Fibroblast of lung (primary cell): ENCODE measurements around the gene SIDT2. TPM values are rescaled to one million over a fixed set of nuclear protein-coding genes. Genes with fewer than 3 reads are reported as not detected.

Source experiments
- DNase-seq, 2 donors: peaks; one replicate each; pipeline versions ENCODE4 v3.0.0 to v3.0.0-alpha.2; 2010; ENCODE audit warnings: low read depth in 2 of 2
- H2AFZ ChIP-seq: 2 replicates; pipeline ENCODE4 v1.5.1; 2012; ENCODE audit warnings: low read length, control low read depth, inconsistent platforms
- H3K27ac ChIP-seq: 2 replicates; pipeline ENCODE4 v1.5.1; 2011; ENCODE audit warnings: low read length, control low read depth; ENCODE audit not compliant: insufficient read depth
- H3K27me3 ChIP-seq: 2 replicates; pipeline ENCODE4 v1.5.1; 2011; ENCODE audit warnings: mild to moderate bottlenecking, low read length; ENCODE audit not compliant: control insufficient read depth, insufficient read depth
- H3K36me3 ChIP-seq: 2 replicates; pipeline ENCODE4 v1.5.1; 2011; ENCODE audit warnings: low read length; ENCODE audit not compliant: control insufficient read depth, insufficient read depth
- H3K4me1 ChIP-seq: 2 replicates; pipeline ENCODE4 v1.5.1; 2011; ENCODE audit warnings: low read length; ENCODE audit not compliant: control insufficient read depth, insufficient read depth; ENCODE audit errors: extremely low read depth
- H3K4me2 ChIP-seq: 2 replicates; pipeline ENCODE4 v1.5.1; 2011; ENCODE audit warnings: low read length, control low read depth; ENCODE audit not compliant: insufficient read depth; ENCODE audit errors: extremely low read depth
- H3K4me3 ChIP-seq, 4 experiments: fragments of 200-600 bp in 1 of 4; sonication (generic) in 1 of 4; replicated peaks in 1 of 4; 2 replicates each; pipeline ENCODE4 v1.5.1; 2011 to 2016; ENCODE audit warnings: low read length in 4 of 4, low read depth in 3 of 4, mild to moderate bottlenecking in 3 of 4, control low read depth in 2 of 4, inconsistent platforms in 1 of 4, mixed read lengths in 1 of 4; ENCODE audit not compliant: insufficient read depth in 1 of 4; ENCODE audit errors: control extremely low read depth in 1 of 4
- H3K79me2 ChIP-seq: 2 replicates; pipeline ENCODE4 v1.5.1; 2012; ENCODE audit warnings: mild to moderate bottlenecking, low read length, inconsistent platforms; ENCODE audit not compliant: control insufficient read depth, insufficient read depth
- H3K9ac ChIP-seq: 2 replicates; pipeline ENCODE4 v1.5.1; 2011; ENCODE audit warnings: mild to moderate bottlenecking, low read length, control low read depth; ENCODE audit not compliant: insufficient read depth
- H3K9me3 ChIP-seq: 2 replicates; pipeline ENCODE4 v1.5.1; 2012; ENCODE audit warnings: low read depth, low read length; ENCODE audit not compliant: control insufficient read depth, insufficient read depth
- H4K20me1 ChIP-seq: 2 replicates; pipeline ENCODE4 v1.5.1; 2011; ENCODE audit warnings: low read length; ENCODE audit not compliant: control insufficient read depth, insufficient read depth; ENCODE audit errors: extremely low read depth
- EZH2 ChIP-seq: IDR thresholded peaks from 2 replicates; pipeline ENCODE4 v1.5.1; 2012; ENCODE audit warnings: low read length, control low read depth, mild to moderate bottlenecking; ENCODE audit errors: missing control alignments
- polyA plus RNA-seq, 2 donors: library from polyadenylated mRNA; depleted of rRNA in 1 of 2; stranded (reverse) in 1 of 2; unstranded in 1 of 2; fragments of >200 nt; gene quantifications; 2 replicates each; pipeline ENCODE4 v1.2.1, GENCODE V29; 2011 to 2012; ENCODE audit warnings: missing spikeins in 1 of 2
- total RNA-seq: library from RNA; depleted of rRNA; stranded (reverse); fragments of >200 nt; gene quantifications from 2 replicates; pipeline ENCODE4 v1.2.1, GENCODE V29; 2014
- TF ChIP-seq, protein P1 (sequence below), 2 donors: IDR thresholded peaks in 1 of 2; conservative IDR thresholded peaks in 1 of 2; 1 replicate in 1 of 2; 2 replicates in 1 of 2; pipeline ENCODE4 v1.5.1; 2011 to 2012; ENCODE audit warnings: low read length in 2 of 2, control low read depth in 1 of 2, inconsistent platforms in 1 of 2, low read depth in 1 of 2, mild to moderate bottlenecking in 1 of 2

SIDT2 gene
- total and polyA plus RNA-seq, 2 donors (not counting 1 experiment from before 2014, with no cell fraction given) = 23.5 to 27.2 TPM

DNA sequence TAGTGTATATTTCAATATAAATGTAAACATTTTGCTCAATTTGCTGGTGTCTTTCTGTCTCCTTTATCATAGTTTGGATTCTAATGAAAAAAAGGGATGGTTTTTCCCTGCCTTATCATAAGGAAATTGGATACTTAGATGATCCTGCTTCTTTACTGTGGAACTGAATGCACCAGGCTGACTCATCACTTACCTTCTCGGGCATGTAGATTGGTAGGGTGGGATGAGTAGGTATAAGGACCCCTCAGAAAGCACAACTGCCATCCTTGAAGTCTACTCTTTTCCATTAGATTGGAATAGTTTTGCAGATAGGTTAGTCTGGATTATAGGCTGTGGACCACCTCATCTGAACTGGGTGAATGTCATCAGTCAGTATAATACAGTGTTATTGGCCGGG is 7.5 kb upstream of the SIDT2 start:
- Histone ChIP-seq H3K9ac (no peak overlapping the region), H3K4me2 (no peak overlapping the region), H3K27me3 (no peaks in the 10 kb centered on the region), H3K9me3 (no peaks in the 10 kb centered on the region), H3K4me3 (no peak overlapping the region), H2AFZ (no peak overlapping the region), H3K4me1 (no peaks in the 10 kb centered on the region), H4K20me1 (no peaks in the 10 kb centered on the region), H3K27ac (no peak overlapping the region), H3K36me3 (peaks cover 8% of the 10 kb centered on the region), H3K79me2 (peaks cover 3% of the 10 kb centered on the region)
- DNase-seq = no peak
- no peak for TF ChIP-seq EZH2
- TF ChIP-seq, protein P1, sequence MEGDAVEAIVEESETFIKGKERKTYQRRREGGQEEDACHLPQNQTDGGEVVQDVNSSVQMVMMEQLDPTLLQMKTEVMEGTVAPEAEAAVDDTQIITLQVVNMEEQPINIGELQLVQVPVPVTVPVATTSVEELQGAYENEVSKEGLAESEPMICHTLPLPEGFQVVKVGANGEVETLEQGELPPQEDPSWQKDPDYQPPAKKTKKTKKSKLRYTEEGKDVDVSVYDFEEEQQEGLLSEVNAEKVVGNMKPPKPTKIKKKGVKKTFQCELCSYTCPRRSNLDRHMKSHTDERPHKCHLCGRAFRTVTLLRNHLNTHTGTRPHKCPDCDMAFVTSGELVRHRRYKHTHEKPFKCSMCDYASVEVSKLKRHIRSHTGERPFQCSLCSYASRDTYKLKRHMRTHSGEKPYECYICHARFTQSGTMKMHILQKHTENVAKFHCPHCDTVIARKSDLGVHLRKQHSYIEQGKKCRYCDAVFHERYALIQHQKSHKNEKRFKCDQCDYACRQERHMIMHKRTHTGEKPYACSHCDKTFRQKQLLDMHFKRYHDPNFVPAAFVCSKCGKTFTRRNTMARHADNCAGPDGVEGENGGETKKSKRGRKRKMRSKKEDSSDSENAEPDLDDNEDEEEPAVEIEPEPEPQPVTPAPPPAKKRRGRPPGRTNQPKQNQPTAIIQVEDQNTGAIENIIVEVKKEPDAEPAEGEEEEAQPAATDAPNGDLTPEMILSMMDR (conservative IDR thresholded peaks at IDR 0.05 in 1 of 2, IDR thresholded peaks at IDR 0.05 in 1 of 2; ENCODE audit: low read depth in 1 of 2, low read length in 2 of 2) = no peak

DNA sequence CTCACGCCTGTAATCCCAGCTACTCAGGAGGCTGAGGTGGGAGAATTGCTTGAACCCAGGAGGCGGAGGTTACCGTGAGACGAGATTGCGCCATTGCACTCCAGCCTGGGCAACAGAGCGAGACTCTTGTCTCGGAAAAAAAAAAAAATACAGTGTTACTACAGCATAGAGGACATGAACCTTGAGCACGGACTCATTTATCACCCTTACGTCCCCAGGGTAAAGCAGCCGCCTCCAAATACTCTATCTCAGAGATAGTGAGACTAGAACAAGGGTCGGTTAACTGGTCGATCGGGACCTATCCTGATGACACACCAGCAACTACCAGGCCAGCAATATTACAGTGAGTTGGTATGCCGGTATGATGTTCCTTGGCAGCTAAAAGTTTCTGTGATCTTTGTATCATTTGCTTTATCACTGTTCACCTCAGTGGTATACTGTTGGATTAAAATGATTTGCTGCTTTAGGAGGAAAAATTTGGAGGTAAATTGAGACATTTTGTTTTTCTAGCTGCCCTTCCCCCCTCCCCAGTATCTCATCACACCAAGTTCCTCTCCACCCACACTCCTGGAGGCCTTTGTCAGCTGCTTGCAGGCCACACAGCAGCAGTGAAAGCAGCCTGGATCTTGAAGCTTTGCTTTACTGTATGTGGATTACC is 7.0 kb upstream of the SIDT2 start:
- no peaks in the 10 kb centered on the region for H3K9me3 ChIP-seq
- no peak overlapping the region for H3K4me2 ChIP-seq
- TF ChIP-seq, protein P1 (conservative IDR thresholded peaks at IDR 0.05 in 1 of 2, IDR thresholded peaks at IDR 0.05 in 1 of 2; ENCODE audit: low read depth in 1 of 2, low read length in 2 of 2) = no peak
- no peak for TF ChIP-seq EZH2
- no peak overlapping the region for H3K27ac ChIP-seq
- DNase-seq = peak; percentile 12 to 62
- no peaks in the 10 kb centered on the region for H3K27me3 ChIP-seq
- H3K4me1 ChIP-seq = no peaks in the 10 kb centered on the region
- H4K20me1 ChIP-seq = no peaks in the 10 kb centered on the region
- H3K4me3 ChIP-seq = no peak overlapping the region
- H2AFZ ChIP-seq = no peak overlapping the region
- H3K36me3 ChIP-seq = peaks cover 8% of the 10 kb centered on the region
- no peak overlapping the region for H3K9ac ChIP-seq
- H3K79me2 ChIP-seq = peaks cover 3% of the 10 kb centered on the region

DNA sequence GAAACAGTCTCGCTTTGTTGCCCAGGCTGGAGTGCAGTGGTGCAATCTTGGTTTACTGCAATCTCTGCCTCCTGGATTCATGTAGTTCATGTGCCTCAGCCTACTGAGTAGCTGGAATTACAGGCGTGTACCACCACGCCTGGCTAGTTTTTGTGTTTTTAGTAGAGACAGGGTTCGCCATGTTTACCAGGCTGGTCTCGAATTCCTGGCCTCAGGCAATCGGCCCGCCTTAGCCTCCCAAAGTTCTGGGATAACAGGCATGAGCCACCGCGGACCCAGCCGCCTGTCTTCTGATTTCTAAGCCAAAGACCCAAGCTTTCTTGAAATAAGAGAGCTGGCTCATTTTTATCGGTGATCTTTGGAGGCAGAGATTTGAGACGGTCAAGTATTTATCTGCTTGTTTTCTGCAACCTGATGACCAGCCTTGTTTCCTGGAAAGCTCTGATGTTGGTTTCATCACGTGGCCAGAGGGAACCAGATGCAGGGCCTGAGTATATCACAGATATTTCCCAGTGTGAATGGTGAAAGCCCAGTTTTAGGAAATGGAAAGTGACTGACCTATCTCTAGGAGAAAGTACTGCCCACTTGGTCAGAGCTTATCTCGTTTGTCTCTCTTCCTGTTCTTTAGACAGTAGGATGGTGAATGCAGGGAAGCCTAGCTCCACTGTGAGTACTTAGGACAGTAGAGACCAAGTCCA is 5.7 kb upstream of the SIDT2 start:
- TF ChIP-seq, protein P1 (conservative IDR thresholded peaks at IDR 0.05 in 1 of 2, IDR thresholded peaks at IDR 0.05 in 1 of 2; ENCODE audit: low read depth in 1 of 2, low read length in 2 of 2) = no peak
- no peak for TF ChIP-seq EZH2
- no peak overlapping the region for H3K4me2 ChIP-seq
- no peak for DNase-seq

More for the DNA sequence above, 5.7 kb upstream of the SIDT2 start:
- Histone ChIP-seq H3K4me3 (no peak overlapping the region), H2AFZ (no peak overlapping the region), H3K36me3 (peaks cover 4% of the 10 kb centered on the region), H3K9me3 (no peaks in the 10 kb centered on the region), H4K20me1 (no peaks in the 10 kb centered on the region), H3K27ac (no peak overlapping the region), H3K27me3 (no peaks in the 10 kb centered on the region), H3K4me1 (no peaks in the 10 kb centered on the region), H3K9ac (no peak overlapping the region), H3K79me2 (no peaks in the 10 kb centered on the region)
